IPS-11a (cell line): ENCODE results near the gene C1orf185.
"Not testable (repeated sequence)": the region's sequence is repeated elsewhere in the genome, so short reads cannot be mapped to it uniquely, and the experiment has no call there.

Experiments
- H3K4me3 ChIP-seq: one replicate; pipeline ENCODE4 v1.5.1; 2013; ENCODE audit warnings: low read depth, low read length, control low read depth

C1orf185 gene

GRCh38 chr1:51133045-51133444 is 31.0 kb downstream of the C1orf185 start:
- no peak overlapping the region for H3K4me3 ChIP-seq

GRCh38 chr1:51137696-51138095 is 35.7 kb downstream of the C1orf185 start:
- H3K4me3 ChIP-seq, result not testable (repeated sequence)

DNA sequence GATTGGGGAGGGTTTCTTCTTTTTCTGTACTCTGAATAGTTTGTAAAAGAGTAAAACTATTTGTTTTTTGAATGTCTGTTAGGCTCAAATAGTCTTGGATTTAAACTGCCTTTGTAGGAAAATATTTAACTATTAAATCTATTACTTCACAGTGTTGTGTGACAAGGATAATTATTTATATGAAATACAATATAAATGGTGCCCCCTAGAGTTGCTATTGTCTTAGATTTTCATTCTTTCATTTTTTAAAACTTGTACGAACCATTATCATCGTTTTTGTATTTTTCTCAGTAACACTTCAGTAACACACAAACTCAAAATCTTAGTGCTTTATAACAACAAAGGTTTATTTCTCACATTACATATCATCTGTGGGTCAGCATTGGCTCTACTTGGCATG is 37.4 kb downstream of the C1orf185 start:
- H3K4me3 ChIP-seq, result no peak overlapping the region

- H3K4me3 ChIP-seq, result no peak overlapping the region
Observed at GRCh38 chr1:51147394-51147793, 45.4 kb downstream of the C1orf185 start.

GRCh38 chr1:51154776-51155175 is 52.7 kb downstream of the C1orf185 start:
- no peak overlapping the region for H3K4me3 ChIP-seq

GRCh38 chr1:51156752-51157151 is 54.7 kb downstream of the C1orf185 start:
- H3K4me3 ChIP-seq, result no peak overlapping the region

DNA sequence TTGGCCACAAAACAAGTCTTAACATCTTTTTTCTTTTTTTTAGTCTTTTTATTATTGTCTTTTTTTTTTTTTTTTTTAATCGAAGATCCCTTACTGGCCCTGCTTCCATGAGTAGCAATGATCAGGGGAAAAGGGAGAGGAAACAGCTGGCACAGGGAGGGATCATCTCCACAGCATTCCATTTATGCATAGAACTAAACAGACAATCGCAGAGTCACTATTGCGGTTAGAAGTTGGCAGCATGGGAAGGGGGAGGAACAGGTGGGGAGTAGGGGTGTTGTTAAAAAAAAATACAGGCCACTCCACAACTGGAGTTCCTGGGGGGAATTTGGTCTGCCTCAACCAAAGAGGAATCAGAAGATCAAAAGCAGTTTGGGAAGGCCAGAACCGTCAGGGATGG is 55.4 kb downstream of the C1orf185 start:
- no peak overlapping the region for H3K4me3 ChIP-seq

DNA sequence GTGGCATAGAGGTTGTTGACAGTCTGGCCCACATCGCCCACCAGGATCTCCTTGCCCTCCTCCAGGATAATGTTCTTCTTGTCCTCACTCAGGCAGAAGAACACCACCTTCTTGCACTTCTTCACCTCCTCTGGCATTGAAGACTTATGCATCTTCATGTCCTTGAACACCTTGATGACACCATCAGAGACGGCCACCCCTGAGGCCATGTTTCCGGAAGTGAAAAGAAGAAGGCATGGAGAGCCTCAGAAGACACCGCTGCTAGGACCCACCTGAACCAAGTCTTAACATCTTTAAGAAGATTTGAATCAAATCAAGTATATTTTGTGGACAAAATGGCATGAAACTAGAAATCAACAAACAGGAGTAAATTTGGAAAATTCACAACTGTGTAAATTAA is 56.2 kb downstream of the C1orf185 start:
- H3K4me3 ChIP-seq, result no peak overlapping the region

GRCh38 chr1:51162560-51162959 is 60.5 kb downstream of the C1orf185 start:
- H3K4me3 ChIP-seq, result not testable (repeated sequence)

DNA sequence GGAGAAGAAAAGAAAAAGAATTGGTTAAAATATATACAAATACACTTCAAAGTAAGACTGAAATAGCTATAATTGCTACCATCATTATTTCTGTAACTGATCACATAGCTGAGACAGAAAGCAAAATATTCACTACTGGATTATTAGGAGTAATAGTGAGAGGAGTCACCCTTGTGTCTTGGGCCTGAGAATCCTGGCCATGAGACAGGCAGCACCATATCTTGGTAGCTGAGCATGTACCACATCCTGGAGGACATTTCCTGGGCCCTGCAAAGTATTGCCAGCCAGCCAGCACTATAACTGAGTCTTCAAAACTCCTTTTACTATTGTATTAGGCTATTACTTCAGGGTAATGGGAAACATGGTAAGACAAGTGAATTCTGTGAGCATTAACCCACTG is 63.5 kb downstream of the C1orf185 start:
- no peak overlapping the region for H3K4me3 ChIP-seq

DNA sequence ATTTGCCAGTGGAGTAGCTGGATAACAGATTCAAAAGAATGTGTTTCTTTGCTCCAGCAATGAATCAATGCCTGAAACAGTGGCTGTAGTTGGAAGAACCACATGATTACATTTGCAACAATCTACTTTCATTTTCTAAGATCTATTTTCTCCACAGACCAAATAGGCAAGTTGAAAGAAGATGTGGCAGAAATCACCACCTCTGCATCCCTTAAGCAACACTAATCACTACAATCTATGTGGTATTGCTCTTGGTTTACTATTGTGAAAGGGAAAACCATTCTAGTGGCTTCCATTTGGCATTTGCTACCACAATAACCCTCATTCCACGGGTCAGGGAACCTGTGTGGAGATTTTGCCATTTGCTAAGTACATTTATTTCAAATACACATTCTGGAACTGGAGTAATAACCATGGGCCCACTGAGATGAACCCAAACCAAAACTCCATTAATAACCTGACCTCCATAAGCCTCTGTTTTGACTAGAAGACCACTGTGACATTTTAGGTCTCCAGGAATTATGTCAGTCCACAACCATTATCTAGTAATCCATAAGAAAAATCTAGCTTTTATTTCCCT is 66.3 kb downstream of the C1orf185 start:
- no peak overlapping the region for H3K4me3 ChIP-seq

DNA sequence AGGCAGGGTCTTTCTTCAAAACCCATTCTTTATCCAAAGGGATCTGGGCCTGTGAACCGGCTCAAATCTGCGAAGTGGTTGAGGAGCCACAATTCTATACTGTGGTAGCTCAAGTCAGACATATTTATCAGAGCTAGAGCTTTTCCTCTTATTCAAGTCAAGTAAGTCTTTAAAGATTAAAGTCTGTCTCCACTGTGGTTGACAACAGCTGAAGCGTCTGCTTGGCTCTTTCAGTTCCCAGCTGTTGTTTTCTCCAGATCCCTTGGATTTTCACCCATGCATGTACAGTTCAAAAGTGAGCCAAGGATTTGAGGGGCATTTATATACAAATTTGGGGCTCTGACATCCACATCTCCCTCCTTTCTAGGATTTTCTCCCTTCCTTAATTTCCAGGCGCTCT is 66.9 kb downstream of the C1orf185 start:
- no peak overlapping the region for H3K4me3 ChIP-seq

DNA sequence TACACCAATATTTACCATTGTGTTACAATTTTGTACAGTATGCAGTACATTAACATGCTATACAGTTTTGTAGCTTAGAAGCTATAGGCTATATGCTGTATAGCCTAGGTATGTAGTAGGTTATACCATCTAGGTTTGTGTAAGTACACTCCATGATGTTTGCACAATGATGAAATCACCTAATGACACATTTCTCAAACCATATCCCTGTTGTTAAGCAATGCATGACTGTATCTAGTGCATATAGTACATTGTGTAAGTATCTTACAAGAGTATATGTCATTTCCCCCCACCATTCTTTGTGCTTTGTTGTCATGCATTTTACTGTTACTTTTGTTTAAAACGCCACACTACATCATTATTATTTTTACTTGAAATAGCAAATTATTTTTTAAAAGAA is 68.3 kb downstream of the C1orf185 start:
- no peak overlapping the region for H3K4me3 ChIP-seq

DNA sequence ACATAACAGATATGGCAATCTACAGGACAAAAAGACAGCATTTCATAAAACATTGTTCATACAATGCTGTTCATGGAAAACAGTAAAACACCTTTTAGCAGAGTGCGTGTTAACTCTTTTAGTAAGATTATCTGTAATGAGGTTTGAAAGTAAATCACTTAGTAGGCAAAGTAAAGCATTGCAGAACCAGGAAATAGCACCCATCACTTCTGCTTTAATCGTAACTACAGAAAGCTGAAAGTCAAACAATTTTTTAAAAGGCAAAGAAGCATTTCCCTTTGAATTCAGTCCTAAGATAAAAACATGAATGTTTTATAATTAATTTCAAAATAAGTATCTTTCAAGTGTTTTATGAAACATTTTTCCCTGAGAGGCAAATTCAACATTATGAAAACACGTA is 70.8 kb downstream of the C1orf185 start:
- H3K4me3 ChIP-seq, result no peak overlapping the region

GRCh38 chr1:51175278-51175677 is 73.2 kb downstream of the C1orf185 start:
- H3K4me3 ChIP-seq, result no peak overlapping the region

- H3K4me3 ChIP-seq, result not testable (repeated sequence)
Observed at GRCh38 chr1:51177988-51178387, 76.0 kb downstream of the C1orf185 start.

DNA sequence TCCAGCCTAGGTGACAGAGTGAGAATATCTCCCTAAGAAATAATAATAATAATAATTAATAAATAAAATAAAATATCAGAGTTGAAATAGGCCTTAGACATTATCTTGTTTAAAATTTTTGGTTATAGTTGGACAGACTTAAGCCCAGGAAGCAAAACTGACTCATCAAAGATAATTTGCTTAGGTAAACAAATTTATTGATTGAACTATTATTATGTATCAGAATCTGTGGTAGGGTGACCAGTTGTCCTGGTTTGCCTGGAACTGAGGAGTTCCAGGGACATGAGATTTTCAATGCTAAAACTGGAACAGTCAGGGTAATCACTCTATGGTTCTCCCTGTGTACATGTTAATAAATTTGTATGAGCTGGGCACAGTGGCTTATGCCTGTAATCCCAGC is 86.2 kb downstream of the C1orf185 start:
- H3K4me3 ChIP-seq, result no peak overlapping the region

DNA sequence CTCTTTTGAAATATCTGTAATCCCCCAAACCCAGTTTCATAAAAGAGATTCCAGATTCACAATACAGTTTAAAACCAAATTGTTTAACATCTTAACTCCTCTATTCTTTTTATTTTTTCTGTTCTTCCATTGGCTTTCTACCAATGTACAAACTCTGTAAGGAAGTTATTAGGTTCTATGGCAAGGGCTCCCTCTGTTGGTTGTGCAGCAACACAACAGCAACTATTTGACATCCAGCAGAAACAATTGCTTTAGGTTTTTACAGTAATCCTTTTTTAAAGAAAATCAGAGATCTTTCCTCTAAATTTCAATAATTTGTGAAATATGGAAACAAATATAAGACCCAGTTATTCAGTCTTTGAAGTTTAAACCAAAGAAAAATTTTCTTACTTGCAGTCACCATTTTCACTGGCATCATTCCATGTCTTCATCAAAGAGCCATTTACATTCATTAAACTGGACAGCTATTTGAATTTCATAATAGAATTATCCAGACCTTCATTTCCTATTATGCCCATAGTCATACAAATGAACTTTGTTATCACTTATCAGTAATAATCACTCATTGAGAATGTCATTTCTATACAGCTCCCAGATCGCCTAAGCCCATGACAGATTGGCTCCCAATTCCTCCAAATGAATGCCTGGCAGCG is 87.5 kb downstream of the C1orf185 start:
- H3K4me3 ChIP-seq, result no peak overlapping the region

GRCh38 chr1:51190961-51191360 is 88.9 kb downstream of the C1orf185 start:
- no peak overlapping the region for H3K4me3 ChIP-seq

DNA sequence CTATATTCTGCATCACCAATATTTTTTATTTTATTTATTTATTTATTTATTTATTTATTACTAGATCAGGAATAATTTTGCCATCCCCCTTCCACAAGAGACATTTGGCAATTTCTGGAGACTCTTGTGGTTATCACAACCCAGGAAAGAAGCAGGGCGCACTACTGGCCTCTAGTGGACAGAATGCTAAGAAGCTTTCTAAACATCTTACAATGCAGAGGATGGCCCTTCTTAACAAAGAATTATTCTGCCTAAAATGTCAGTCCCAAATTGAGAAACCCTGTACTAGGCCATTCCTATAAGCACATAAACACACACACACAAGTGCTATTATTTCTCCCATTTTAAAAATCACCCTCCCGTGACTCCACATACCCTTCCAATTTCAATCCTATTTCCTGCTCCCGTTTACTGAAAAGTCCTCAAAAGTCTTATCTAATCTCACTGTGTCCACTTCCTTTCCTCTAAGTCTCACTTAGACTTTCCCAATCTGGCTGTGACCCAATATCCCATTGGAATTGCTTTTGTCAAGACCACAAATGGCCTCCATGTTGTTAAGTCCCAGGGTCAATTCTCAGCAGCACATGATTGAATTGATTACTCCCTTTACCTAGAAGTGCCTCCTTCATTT is 90.3 kb downstream of the C1orf185 start:
- H3K4me3 ChIP-seq, result no peak overlapping the region

GRCh38 chr1:51193564-51193963 is 91.5 kb downstream of the C1orf185 start:
- H3K4me3 ChIP-seq, result no peak overlapping the region
